ENCODE measurements around the gene EMILIN1. TPM values are rescaled to one million over a fixed set of nuclear protein-coding genes. Genes with fewer than 3 reads are reported as not detected.
A peak's percentile ranks its signal among the peaks of the same experiment; 100 is the strongest.

EMILIN1 gene
- 10 to 100 TPM in 2 of 3 donors, 1 to 10 TPM in 1; 9.5 to 57.4 (median 33.6) TPM for polyA plus RNA-seq

- WGBS, 3 donors, result 26 to 44% (median 27%) methylated on average over 34 to 41 of the region's 41 CpGs
- no peak within 1 kb of the TSS for H3K27ac ChIP-seq (ENCODE audit: low read depth, low read length)
Measured at GRCh38 chr2:27078267-27079194, at the start of gene EMILIN1. EMILIN1 (plus strand) TSS chr2:27078615; CDS start chr2:27079066, 451 bp downstream.

- no peak overlapping the region for H3K27ac ChIP-seq (ENCODE audit: low read depth, low read length)
- 85 to 96% (median 90%) methylated on average over 2 of the region's 2 CpGs for WGBS, 3 donors
Measured at GRCh38 chr2:27029051-27029450, 49.4 kb upstream of the EMILIN1 start.

- 0 to 1% (median 1%) methylated on average over 59 to 76 of the region's 76 CpGs for WGBS, 3 donors
- H3K27ac ChIP-seq (ENCODE audit: low read depth, low read length), result no peak within 1 kb of the TSS
Measured at GRCh38 chr2:27032495-27033252, 45.7 kb upstream of the EMILIN1 start, which contains the start of gene TMEM214. TMEM214 (plus strand) TSS chr2:27032965; CDS start chr2:27033016, 51 bp downstream.

GRCh38 chr2:27033253-27033852 is 45.1 kb upstream of the EMILIN1 start:
- no peak overlapping the region for H3K27ac ChIP-seq (ENCODE audit: low read depth, low read length)
- 7 to 12% (median 10%) methylated on average over 11 of the region's 11 CpGs for WGBS, 3 donors

- 86 to 92% (median 91%) methylated on average over 6 of the region's 6 CpGs for WGBS, 3 donors
- H3K27ac ChIP-seq (ENCODE audit: low read depth, low read length), result no peak overlapping the region
Measured at GRCh38 chr2:27038012-27038411, 40.4 kb upstream of the EMILIN1 start.

- no peak overlapping the region for H3K27ac ChIP-seq (ENCODE audit: low read depth, low read length)
- WGBS, 3 donors, result 86 to 89% (median 88%) methylated on average over 17 of the region's 17 CpGs
Measured at GRCh38 chr2:27038631-27039339, 39.6 kb upstream of the EMILIN1 start.

- WGBS, 3 donors, result 90 to 95% (median 91%) methylated on average over 6 of the region's 6 CpGs
Measured at GRCh38 chr2:27039426-27039825, 39.0 kb upstream of the EMILIN1 start.

GRCh38 chr2:27039871-27040270 is 38.5 kb upstream of the EMILIN1 start:
- no peak overlapping the region for H3K27ac ChIP-seq (ENCODE audit: low read depth, low read length)
- 94 to 96% (median 95%) methylated on average over 7 of the region's 7 CpGs for WGBS, 3 donors

More at GRCh38 chr2:27039426-27039825, 39.0 kb upstream of the EMILIN1 start:
- no peak overlapping the region for H3K27ac ChIP-seq (ENCODE audit: low read depth, low read length)

GRCh38 chr2:27040282-27040681 is 38.1 kb upstream of the EMILIN1 start:
- H3K27ac ChIP-seq (ENCODE audit: low read depth, low read length), result no peak overlapping the region
- whole genome bisulfite sequencing, 3 donors, result 86 to 92% (median 92%) methylated on average over 8 of the region's 8 CpGs

GRCh38 chr2:27041752-27042151 is 36.7 kb upstream of the EMILIN1 start:
- WGBS, 3 donors, result 60 to 67% (median 66%) methylated on average over 5 of the region's 5 CpGs
- H3K27ac ChIP-seq (ENCODE audit: low read depth, low read length), result no peak overlapping the region

GRCh38 chr2:27042159-27042661 is 36.2 kb upstream of the EMILIN1 start:
- 68 to 77% (median 76%) methylated on average over 10 of the region's 10 CpGs for WGBS, 3 donors
- no peak overlapping the region for H3K27ac ChIP-seq (ENCODE audit: low read depth, low read length)

GRCh38 chr2:27042985-27043634 is 35.3 kb upstream of the EMILIN1 start:
- H3K27ac ChIP-seq (ENCODE audit: low read depth, low read length), result no peak overlapping the region
- 87 to 92% (median 91%) methylated on average over 7 of the region's 7 CpGs for WGBS, 3 donors

- H3K27ac ChIP-seq (ENCODE audit: low read depth, low read length), result no peak overlapping the region
- 9 to 16% (median 9%) methylated on average over 40 to 52 of the region's 52 CpGs for WGBS, 3 donors
Measured at GRCh38 chr2:27049422-27050280, 28.8 kb upstream of the EMILIN1 start.

- 0% methylated on average over 48 of the region's 48 CpGs for WGBS, 3 donors
- no peak overlapping the region for H3K27ac ChIP-seq (ENCODE audit: low read depth, low read length)
Measured at GRCh38 chr2:27050281-27050995, 28.0 kb upstream of the EMILIN1 start.

- 0% methylated on average over 63 to 67 of the region's 67 CpGs for WGBS, 3 donors
- peak within 1 kb of the TSS; percentile 34 for H3K27ac ChIP-seq (ENCODE audit: low read depth, low read length)
Measured at GRCh38 chr2:27050996-27051901, 27.2 kb upstream of the EMILIN1 start, which contains the start of gene AGBL5. AGBL5 (plus strand) TSS chr2:27051668; CDS start chr2:27052959, 1,291 bp downstream.
